GM23248 (cell line): Measurements from ENCODE around the gene S100A16.
"Not testable (repeated sequence)": the region's sequence is repeated elsewhere in the genome, so short reads cannot be mapped to it uniquely, and the experiment has no call there.

Experiments used
- EZH2 ChIP-seq: fragments of 200-600 bp; sonication (generic); IDR thresholded peaks from 2 replicates; pipeline ENCODE4 v1.6.1; 2018; ENCODE audit warnings: antibody characterized with exemption, mild to moderate bottlenecking; ENCODE audit not compliant: insufficient read depth, poor library complexity, severe bottlenecking
- EZH2phosphoT487 ChIP-seq: fragments of 200-600 bp; sonication (generic); IDR thresholded peaks from 2 replicates; pipeline ENCODE4 v1.6.1; 2018; ENCODE audit warnings: antibody characterized with exemption, moderate library complexity, mild to moderate bottlenecking, low read depth; ENCODE audit not compliant: insufficient read depth

GRCh38 chr1:153583514-153583913 is 29.4 kb downstream of the S100A16 start:
- TF ChIP-seq EZH2, EZH2phosphoT487: not testable (repeated sequence)
